ENCODE data around the gene PLLP. TPM values are rescaled to one million over a fixed set of nuclear protein-coding genes. Genes with fewer than 3 reads are reported as not detected.
A peak's percentile ranks its signal among the peaks of the same experiment; 100 is the strongest.

Gene PLLP
- total and polyA plus RNA-seq, 7 experiments from 2014 or later, result 0.36 to 26.0 (median 8.0) TPM

- H3K27ac ChIP-seq (ENCODE audit: low read depth, low read length), result no peak overlapping the region
- no peaks in the 10 kb centered on the region for H3K9me3 Mint-ChIP-seq
- intact Hi-C loops (cut with micrococcal nuclease), result no loop called here
- no peak for ATAC-seq
- no peaks in the 10 kb centered on the region for H3K9me3 ChIP-seq (ENCODE audit: control insufficient read depth in 2 of 3, low read length in 3 of 3)
- peaks cover 4 to 17% (median 7%) of the 10 kb centered on the region in 7 donors for H3K4me1 Mint-ChIP-seq
- no peaks in the 10 kb centered on the region for H3K27me3 ChIP-seq (ENCODE audit: control insufficient read depth in 2 of 2, insufficient read depth in 2 of 2, low read length in 2 of 2)
- H3K36me3 Mint-ChIP-seq, result no peaks in the 10 kb centered on the region
- H3K4me1 ChIP-seq (ENCODE audit: control insufficient read depth in 2 of 2, insufficient read depth in 2 of 2, low read length in 2 of 2), result peaks cover 0 to under 1% of the 10 kb centered on the region in 2 donors
- H3K4me3 ChIP-seq (ENCODE audit: low read length), result no peak overlapping the region
- DNase-seq, result no peak
- H3K4me3 Mint-ChIP-seq, result no peak overlapping the region
- H3K27me3 Mint-ChIP-seq, result no peaks in the 10 kb centered on the region
- no peak overlapping the region for H3K27ac Mint-ChIP-seq
- ChIA-PET POLR2A (no interaction called here), CTCF (no interaction called here)
- no peaks in the 10 kb centered on the region for H3K36me3 ChIP-seq (ENCODE audit: control insufficient read depth in 2 of 3, insufficient read depth in 3 of 3, low read length in 3 of 3)
Observed at GRCh38 chr16:57319646-57320045, 35.2 kb upstream of the PLLP start.

- Histone ChIP-seq H3K27ac (ENCODE audit: low read depth, low read length) (no peak overlapping the region), H3K36me3 (ENCODE audit: control insufficient read depth in 2 of 3, insufficient read depth in 3 of 3, low read length in 3 of 3) (no peaks in the 10 kb centered on the region), H3K9me3 (ENCODE audit: control insufficient read depth in 2 of 3, low read length in 3 of 3) (no peaks in the 10 kb centered on the region), H3K4me1 (ENCODE audit: control insufficient read depth in 2 of 2, insufficient read depth in 2 of 2, low read length in 2 of 2) (peaks cover 0 to 8% of the 10 kb centered on the region in 2 donors), H3K27me3 (ENCODE audit: control insufficient read depth in 2 of 2, insufficient read depth in 2 of 2, low read length in 2 of 2) (no peaks in the 10 kb centered on the region), H3K4me3 (ENCODE audit: low read length) (no peak overlapping the region)
- no peak for ATAC-seq
- POLR2A ChIA-PET, result no interaction called here
- no peak overlapping the region for H3K4me3 Mint-ChIP-seq
- no peaks in the 10 kb centered on the region for H3K36me3 Mint-ChIP-seq
- intact Hi-C loops (cut with micrococcal nuclease), result no loop called here
- CTCF ChIA-PET, result no interaction called here
- H3K27me3 Mint-ChIP-seq, result no peaks in the 10 kb centered on the region
- DNase-seq, result peak in 1 of 9 donors; percentile 9
- H3K27ac Mint-ChIP-seq, result no peak overlapping the region
- H3K4me1 Mint-ChIP-seq, result peaks cover 13 to 27% (median 15%) of the 10 kb centered on the region in 7 donors
- no peaks in the 10 kb centered on the region for H3K9me3 Mint-ChIP-seq
Observed at GRCh38 chr16:57318240-57318970, 33.9 kb upstream of the PLLP start.

GRCh38 chr16:57316390-57317017, 32.0 kb upstream of the PLLP start:
- Mint-ChIP-seq H3K4me1 (peaks cover 15 to 31% (median 18%) of the 10 kb centered on the region in 7 donors), H3K27me3 (peaks cover 0 to 5% (median 0%) of the 10 kb centered on the region in 5 donors), H3K4me3 (no peak overlapping the region), H3K36me3 (no peaks in the 10 kb centered on the region), H3K9me3 (no peaks in the 10 kb centered on the region), H3K27ac (peak overlapping the region in 1 of 9 donors; percentile 56)
- H3K36me3 ChIP-seq (ENCODE audit: control insufficient read depth in 2 of 3, insufficient read depth in 3 of 3, low read length in 3 of 3), result no peaks in the 10 kb centered on the region
- POLR2A ChIA-PET, result interaction anchor here (1.3 kb wide), 1 partner anchor 11 kb away, joined by 5 read pairs; no protein-coding TSS in a partner anchor
- DNase-seq (peak in 1 of 9 donors; percentile 3), ATAC-seq (no peak)
- intact Hi-C loops (cut with micrococcal nuclease), result no loop called here
- H3K27me3 ChIP-seq (ENCODE audit: control insufficient read depth in 2 of 2, insufficient read depth in 2 of 2, low read length in 2 of 2), result no peaks in the 10 kb centered on the region
- H3K27ac ChIP-seq (ENCODE audit: low read depth, low read length), result no peak overlapping the region
- peaks cover 0 to 8% of the 10 kb centered on the region in 2 donors for H3K4me1 ChIP-seq (ENCODE audit: control insufficient read depth in 2 of 2, insufficient read depth in 2 of 2, low read length in 2 of 2)
- no peak overlapping the region for H3K4me3 ChIP-seq (ENCODE audit: low read length)
- no peaks in the 10 kb centered on the region for H3K9me3 ChIP-seq (ENCODE audit: control insufficient read depth in 2 of 3, low read length in 3 of 3)
- CTCF ChIA-PET, result no interaction called here

GRCh38 chr16:57315416-57315815, 30.9 kb upstream of the PLLP start:
- peaks cover 0 to 5% (median 0%) of the 10 kb centered on the region in 5 donors for H3K27me3 Mint-ChIP-seq
- Histone ChIP-seq H3K9me3 (ENCODE audit: control insufficient read depth in 2 of 3, low read length in 3 of 3) (no peaks in the 10 kb centered on the region), H3K27me3 (ENCODE audit: control insufficient read depth in 2 of 2, insufficient read depth in 2 of 2, low read length in 2 of 2) (no peaks in the 10 kb centered on the region), H3K4me3 (ENCODE audit: low read length) (no peak overlapping the region), H3K36me3 (ENCODE audit: control insufficient read depth in 2 of 3, insufficient read depth in 3 of 3, low read length in 3 of 3) (no peaks in the 10 kb centered on the region), H3K27ac (ENCODE audit: low read depth, low read length) (no peak overlapping the region), H3K4me1 (ENCODE audit: control insufficient read depth in 2 of 2, insufficient read depth in 2 of 2, low read length in 2 of 2) (peaks cover 0 to 8% of the 10 kb centered on the region in 2 donors)
- H3K36me3 Mint-ChIP-seq, result no peaks in the 10 kb centered on the region
- no peak overlapping the region for H3K4me3 Mint-ChIP-seq
- peak overlapping the region in 2 of 9 donors; percentile 69 to 89 for H3K27ac Mint-ChIP-seq
- H3K4me1 Mint-ChIP-seq, result peaks cover 15 to 31% (median 18%) of the 10 kb centered on the region in 7 donors
- POLR2A ChIA-PET, result interaction anchor here (1.3 kb wide), 1 partner anchor 10 kb away, joined by 5 read pairs; no protein-coding TSS in a partner anchor
- H3K9me3 Mint-ChIP-seq, result no peaks in the 10 kb centered on the region
- ATAC-seq, result no peak
- CTCF ChIA-PET, result no interaction called here
- intact Hi-C loops (cut with micrococcal nuclease), result no loop called here
- no peak for DNase-seq

- CTCF ChIA-PET, result interaction anchor here (0.9 kb wide), 1 partner anchor 528 kb away, joined by 3 read pairs; no protein-coding TSS in a partner anchor
Observed at GRCh38 chr16:57314161-57314785, 29.8 kb upstream of the PLLP start.

GRCh38 chr16:57313509-57313908, 29.0 kb upstream of the PLLP start:
- POLR2A ChIA-PET, result no interaction called here
- no peaks in the 10 kb centered on the region for H3K36me3 ChIP-seq (ENCODE audit: control insufficient read depth in 2 of 3, insufficient read depth in 3 of 3, low read length in 3 of 3)
- DNase-seq, result no peak

More at GRCh38 chr16:57314161-57314785, 29.8 kb upstream of the PLLP start:
- peak overlapping the region in 6 of 10 donors; percentile 16 to 61 (median 52) for H3K4me3 Mint-ChIP-seq
- H3K9me3 Mint-ChIP-seq, result no peaks in the 10 kb centered on the region
- ATAC-seq (no peak), DNase-seq (peak in 2 of 9 donors; percentile 4 to 21)
- peak overlapping the region; percentile 40 for H3K27ac ChIP-seq (ENCODE audit: low read depth, low read length)
- no peaks in the 10 kb centered on the region for H3K9me3 ChIP-seq (ENCODE audit: control insufficient read depth in 2 of 3, low read length in 3 of 3)
- H3K27me3 Mint-ChIP-seq, result peaks cover 0 to 5% (median 0%) of the 10 kb centered on the region in 5 donors
- H3K36me3 Mint-ChIP-seq, result no peaks in the 10 kb centered on the region
- peaks cover 0 to 8% of the 10 kb centered on the region in 2 donors for H3K4me1 ChIP-seq (ENCODE audit: control insufficient read depth in 2 of 2, insufficient read depth in 2 of 2, low read length in 2 of 2)
- peak overlapping the region; percentile 59 to 91 (median 77) for H3K27ac Mint-ChIP-seq
- H3K36me3 ChIP-seq (ENCODE audit: control insufficient read depth in 2 of 3, insufficient read depth in 3 of 3, low read length in 3 of 3), result no peaks in the 10 kb centered on the region
- H3K4me3 ChIP-seq (ENCODE audit: low read length), result no peak overlapping the region
- peaks cover 17 to 31% (median 18%) of the 10 kb centered on the region in 7 donors for H3K4me1 Mint-ChIP-seq
- POLR2A ChIA-PET, result no interaction called here
- no peaks in the 10 kb centered on the region for H3K27me3 ChIP-seq (ENCODE audit: control insufficient read depth in 2 of 2, insufficient read depth in 2 of 2, low read length in 2 of 2)
- intact Hi-C loops (cut with micrococcal nuclease), result no loop called here

More at GRCh38 chr16:57313509-57313908, 29.0 kb upstream of the PLLP start:
- intact Hi-C loops (cut with micrococcal nuclease), result no loop called here
- CTCF ChIA-PET, result interaction anchor here (0.9 kb wide), 1 partner anchor 528 kb away, joined by 3 read pairs; no protein-coding TSS in a partner anchor
- H3K4me3 ChIP-seq (ENCODE audit: low read length), result no peak overlapping the region
- no peaks in the 10 kb centered on the region for H3K9me3 ChIP-seq (ENCODE audit: control insufficient read depth in 2 of 3, low read length in 3 of 3)
- Mint-ChIP-seq H3K27ac (peak overlapping the region in 7 of 9 donors; percentile 1 to 89 (median 52)), H3K27me3 (peaks cover 0 to 5% (median 0%) of the 10 kb centered on the region in 5 donors), H3K9me3 (no peaks in the 10 kb centered on the region), H3K36me3 (no peaks in the 10 kb centered on the region), H3K4me3 (peak overlapping the region in 1 of 10 donors; percentile 25), H3K4me1 (peaks cover 17 to 31% (median 20%) of the 10 kb centered on the region in 7 donors)
- H3K4me1 ChIP-seq (ENCODE audit: control insufficient read depth in 2 of 2, insufficient read depth in 2 of 2, low read length in 2 of 2), result peaks cover 0 to 8% of the 10 kb centered on the region in 2 donors
- no peak overlapping the region for H3K27ac ChIP-seq (ENCODE audit: low read depth, low read length)
- no peaks in the 10 kb centered on the region for H3K27me3 ChIP-seq (ENCODE audit: control insufficient read depth in 2 of 2, insufficient read depth in 2 of 2, low read length in 2 of 2)
- ATAC-seq, result no peak
